Measurements from ENCODE around the gene OR2AJ1.
"Not testable (repeated sequence)": the region's sequence is repeated elsewhere in the genome, so short reads cannot be mapped to it uniquely, and the experiment has no call there.

GRCh38 chr1:247936965-247937734 is 12.5 kb downstream of the OR2AJ1 start:
- TF ChIP-seq CTCF (tag by site-specific recombination; IDR thresholded peaks at IDR 0.05) (peak; percentile 50), GLIS1 (tag by site-specific recombination; IDR thresholded peaks at IDR 0.05) (peak; percentile 33; the same call in 1 of the 2 replicates)
- TF ChIP-seq TRIM28 (IDR thresholded peaks at IDR 0.05; ENCODE audit: borderline replicate concordance, low read length); ZBTB6 (tag by site-specific recombination; IDR thresholded peaks at IDR 0.05); ZBTB11 (tag by site-specific recombination; conservative IDR thresholded peaks at IDR 0.05; ENCODE audit: low read depth); ZBTB7A (tag by site-specific recombination; IDR thresholded peaks at IDR 0.05; ENCODE audit: low read depth); ZNF174 (tag by site-specific recombination; IDR thresholded peaks at IDR 0.05); ZNF518A (tag by site-specific recombination; conservative IDR thresholded peaks at IDR 0.05; ENCODE audit: low read depth); ZNF792 (tag by site-specific recombination; IDR thresholded peaks at IDR 0.05); ZNF658 (tag by site-specific recombination; IDR thresholded peaks at IDR 0.05); ZNF202 (tag by site-specific recombination; IDR thresholded peaks at IDR 0.05; ENCODE audit: borderline replicate concordance); ZNF169 (tag by site-specific recombination; IDR thresholded peaks at IDR 0.05); ZNF843 (tag by site-specific recombination; IDR thresholded peaks at IDR 0.05); ZNF660 (tag by site-specific recombination; IDR thresholded peaks at IDR 0.05): not testable (repeated sequence)
